Suprapubic skin (tissue), 4 donors: ENCODE results near the gene LIMA1.

Experiments
- EP300 ChIP-seq: sonication (generic); formaldehyde crosslinking; IDR thresholded peaks from one replicate; pipeline ENCODE4 v1.6.1; 2017; ENCODE audit warnings: antibody characterized with exemption
- POLR2AphosphoS5 ChIP-seq, 3 donors: sonication (generic); formaldehyde crosslinking; IDR thresholded peaks; one replicate each; pipeline ENCODE4 v1.6.1; 2017; ENCODE audit warnings: antibody characterized with exemption in 3 of 3
- TF ChIP-seq, protein P1 (sequence below), 2 donors: fragments of 200-600 bp in 1 of 2; fragments of 450-650 bp in 1 of 2; sonication (generic) in 1 of 2; IDR thresholded peaks; one replicate each; pipeline ENCODE4 v1.5.1; 2016 to 2019; ENCODE audit warnings: antibody characterized with exemption in 2 of 2, mild to moderate bottlenecking in 1 of 2, moderate library complexity in 1 of 2

DNA sequence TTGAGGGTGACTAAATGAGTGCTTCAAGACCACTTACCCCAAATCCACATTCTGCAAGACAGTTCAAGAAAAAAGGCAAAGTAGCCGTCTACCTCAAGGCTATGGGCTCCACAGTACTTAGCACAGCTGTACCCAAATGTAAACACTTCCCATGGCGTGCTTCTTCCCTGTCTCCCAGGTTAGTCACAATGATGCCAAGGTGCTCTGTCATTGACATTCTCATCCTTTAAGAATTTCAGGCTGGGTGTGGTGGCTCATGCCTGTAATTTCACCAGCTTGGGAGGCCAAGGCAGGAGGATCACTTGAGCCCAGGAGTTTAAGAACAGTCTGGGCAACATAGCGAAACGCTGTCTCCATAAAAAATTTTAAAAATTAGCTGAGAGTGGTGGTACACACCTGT lies 64.9 kb downstream of the LIMA1 start:
- TF ChIP-seq EP300: no peak
- TF ChIP-seq, protein P1, sequence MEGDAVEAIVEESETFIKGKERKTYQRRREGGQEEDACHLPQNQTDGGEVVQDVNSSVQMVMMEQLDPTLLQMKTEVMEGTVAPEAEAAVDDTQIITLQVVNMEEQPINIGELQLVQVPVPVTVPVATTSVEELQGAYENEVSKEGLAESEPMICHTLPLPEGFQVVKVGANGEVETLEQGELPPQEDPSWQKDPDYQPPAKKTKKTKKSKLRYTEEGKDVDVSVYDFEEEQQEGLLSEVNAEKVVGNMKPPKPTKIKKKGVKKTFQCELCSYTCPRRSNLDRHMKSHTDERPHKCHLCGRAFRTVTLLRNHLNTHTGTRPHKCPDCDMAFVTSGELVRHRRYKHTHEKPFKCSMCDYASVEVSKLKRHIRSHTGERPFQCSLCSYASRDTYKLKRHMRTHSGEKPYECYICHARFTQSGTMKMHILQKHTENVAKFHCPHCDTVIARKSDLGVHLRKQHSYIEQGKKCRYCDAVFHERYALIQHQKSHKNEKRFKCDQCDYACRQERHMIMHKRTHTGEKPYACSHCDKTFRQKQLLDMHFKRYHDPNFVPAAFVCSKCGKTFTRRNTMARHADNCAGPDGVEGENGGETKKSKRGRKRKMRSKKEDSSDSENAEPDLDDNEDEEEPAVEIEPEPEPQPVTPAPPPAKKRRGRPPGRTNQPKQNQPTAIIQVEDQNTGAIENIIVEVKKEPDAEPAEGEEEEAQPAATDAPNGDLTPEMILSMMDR (IDR thresholded peaks at IDR 0.05): no peak
- TF ChIP-seq POLR2AphosphoS5 (IDR thresholded peaks at IDR 0.05): no peak
